ENCODE measurements around the gene DHX30.
"Not testable (repeated sequence)": the region's sequence is repeated elsewhere in the genome, so short reads cannot be mapped to it uniquely, and the experiment has no call there.

The DHX30 gene

GRCh38 chr3:47884603-47885002 is 81.7 kb downstream of the DHX30 start:
- no peak overlapping the region for H3K4me3 ChIP-seq (ENCODE audit: low read length)
- DNase-seq (ENCODE audit: low read depth), result no peak
- no peak for TF ChIP-seq CTCF (IDR thresholded peaks at IDR 0.05; ENCODE audit: insufficient read depth, low read depth, low read length, missing control alignments)

GRCh38 chr3:47885168-47885567 is 82.2 kb downstream of the DHX30 start:
- no peak overlapping the region for H3K4me3 ChIP-seq (ENCODE audit: low read length)
- DNase-seq (ENCODE audit: low read depth), result no peak
- no peak for TF ChIP-seq CTCF (IDR thresholded peaks at IDR 0.05; ENCODE audit: insufficient read depth, low read depth, low read length, missing control alignments)

GRCh38 chr3:47887991-47888390 is 85.1 kb downstream of the DHX30 start:
- not testable (repeated sequence) for DNase-seq (ENCODE audit: low read depth); H3K4me3 ChIP-seq (ENCODE audit: low read length)

- no peak for TF ChIP-seq CTCF (IDR thresholded peaks at IDR 0.05; ENCODE audit: insufficient read depth, low read depth, low read length, missing control alignments)
- H3K4me3 ChIP-seq (ENCODE audit: low read length), result no peak overlapping the region
- no peak for DNase-seq (ENCODE audit: low read depth)
Observed at GRCh38 chr3:47888986-47889757, 86.2 kb downstream of the DHX30 start.

GRCh38 chr3:47890126-47890827 is 87.3 kb downstream of the DHX30 start:
- no peak overlapping the region for H3K4me3 ChIP-seq (ENCODE audit: low read length)
- DNase-seq (ENCODE audit: low read depth), result no peak
- TF ChIP-seq CTCF (IDR thresholded peaks at IDR 0.05; ENCODE audit: insufficient read depth, low read depth, low read length, missing control alignments), result no peak

- no peak overlapping the region for H3K4me3 ChIP-seq (ENCODE audit: low read length)
- no peak for TF ChIP-seq CTCF (IDR thresholded peaks at IDR 0.05; ENCODE audit: insufficient read depth, low read depth, low read length, missing control alignments)
- DNase-seq (ENCODE audit: low read depth), result no peak
Observed at GRCh38 chr3:47890828-47891612, 88.1 kb downstream of the DHX30 start.

- H3K4me3 ChIP-seq (ENCODE audit: low read length), result no peak overlapping the region
- DNase-seq (ENCODE audit: low read depth), result no peak
- no peak for TF ChIP-seq CTCF (IDR thresholded peaks at IDR 0.05; ENCODE audit: insufficient read depth, low read depth, low read length, missing control alignments)
Observed at GRCh38 chr3:47891613-47892005, 88.7 kb downstream of the DHX30 start.
